SU-DHL-6 (cell line): ENCODE data around the gene AGAP1.

Source experiments
- H2AFZ ChIP-seq: fragments of 200-600 bp; sonication (generic); 2 replicates; pipeline ENCODE4 v1.6.1; 2014; ENCODE audit warnings: low read depth, mild to moderate bottlenecking, moderate library complexity, mixed read lengths, antibody characterized with exemption, low read length; ENCODE audit not compliant: severe bottlenecking
- H3F3A ChIP-seq: fragments of 200-600 bp; shearing (Covaris generic); 2 replicates; pipeline ENCODE4 v1.6.0; 2016; ENCODE audit warnings: antibody characterized with exemption, mild to moderate bottlenecking; ENCODE audit not compliant: insufficient read depth
- H3K27ac ChIP-seq: fragments of 200-600 bp; sonication (generic); 2 replicates; pipeline ENCODE4 v1.5.1; 2016; ENCODE audit warnings: low read depth, mild to moderate bottlenecking, low read length, moderate library complexity, mixed read lengths
- H3K27me3 ChIP-seq: fragments of 200-600 bp; sonication (generic), shearing (Covaris generic); 2 replicates; pipeline ENCODE4 v1.6.0; 2014; ENCODE audit warnings: mild to moderate bottlenecking, low read length
- H3K36me3 ChIP-seq: fragments of 200-600 bp; sonication (generic); 2 replicates; pipeline ENCODE4 v1.6.1; 2014; ENCODE audit warnings: mild to moderate bottlenecking, low read length, mixed read lengths
- H3K4me2 ChIP-seq: fragments of 300-600, 200-600 bp; shearing (Covaris generic), sonication (generic); 2 replicates; pipeline ENCODE4 v1.6.0; 2014; ENCODE audit warnings: low read length, low read depth, mild to moderate bottlenecking; ENCODE audit not compliant: poor library complexity, severe bottlenecking
- H3K4me3 ChIP-seq: fragments of 200-600 bp; sonication (generic); 2 replicates; pipeline ENCODE4 v1.5.1; 2014; ENCODE audit warnings: antibody characterized with exemption, low read length, mild to moderate bottlenecking, mixed read lengths; ENCODE audit not compliant: insufficient read depth, poor library complexity, severe bottlenecking
- H3K79me2 ChIP-seq: fragments of 200-600 bp; sonication (generic); 2 replicates; pipeline ENCODE4 v1.6.1; 2014; ENCODE audit warnings: mild to moderate bottlenecking, low read length, moderate library complexity; ENCODE audit not compliant: insufficient read depth
- H3K9ac ChIP-seq: fragments of 200-600 bp; sonication (generic); 2 replicates; pipeline ENCODE4 v1.7.0; 2014; ENCODE audit warnings: mild to moderate bottlenecking, low read length
- H3K9me2 ChIP-seq: fragments of 200-600 bp; sonication (generic); replicated peaks from 2 replicates; pipeline ENCODE4 v1.6.1; 2014; ENCODE audit warnings: low read length; ENCODE audit not compliant: insufficient read depth
- H3K9me3 ChIP-seq: fragments of 200-600 bp; sonication (generic); 2 replicates; pipeline ENCODE4 v1.6.1; 2014; ENCODE audit warnings: low read length, mixed read lengths; ENCODE audit not compliant: insufficient read depth
- H4K20me1 ChIP-seq: fragments of 200-600 bp; sonication (generic); 2 replicates; pipeline ENCODE4 v1.6.1; 2014; ENCODE audit warnings: low read depth, mild to moderate bottlenecking, antibody characterized with exemption, low read length, moderate library complexity, mixed read lengths
- EZH2phosphoT487 ChIP-seq: fragments of 200-600 bp; sonication (generic), shearing (Covaris generic); conservative IDR thresholded peaks from 2 replicates; pipeline ENCODE4 v1.6.1; 2018; ENCODE audit warnings: mild to moderate bottlenecking, antibody characterized with exemption, low read length, moderate library complexity, mixed read lengths
- TF ChIP-seq, protein P1 (sequence below): fragments of 200-600 bp; sonication (generic); IDR thresholded peaks from one replicate; pipeline ENCODE4 v1.5.1; 2017; ENCODE audit warnings: antibody characterized with exemption, mild to moderate bottlenecking, low read length, moderate library complexity; ENCODE audit not compliant: insufficient read depth, poor library complexity, severe bottlenecking

The AGAP1 gene

GRCh38 chr2:236172255-236173035 lies 678.6 kb downstream of the AGAP1 start:
- no peaks in the 10 kb centered on the region for H3K27me3 ChIP-seq

GRCh38 chr2:236173036-236173728 lies 679.3 kb downstream of the AGAP1 start:
- Histone ChIP-seq H3K9ac (no peak overlapping the region), H3F3A (no peaks in the 10 kb centered on the region), H3K9me2 (no peaks in the 10 kb centered on the region), H3K36me3 (no peaks in the 10 kb centered on the region), H3K4me2 (no peak overlapping the region), H3K4me3 (no peak overlapping the region), H3K27ac (no peak overlapping the region), H4K20me1 (no peaks in the 10 kb centered on the region), H2AFZ (no peak overlapping the region), H3K9me3 (no peaks in the 10 kb centered on the region), H3K27me3 (no peaks in the 10 kb centered on the region), H3K79me2 (no peaks in the 10 kb centered on the region)
- no peak for TF ChIP-seq EZH2phosphoT487
- TF ChIP-seq, protein P1, sequence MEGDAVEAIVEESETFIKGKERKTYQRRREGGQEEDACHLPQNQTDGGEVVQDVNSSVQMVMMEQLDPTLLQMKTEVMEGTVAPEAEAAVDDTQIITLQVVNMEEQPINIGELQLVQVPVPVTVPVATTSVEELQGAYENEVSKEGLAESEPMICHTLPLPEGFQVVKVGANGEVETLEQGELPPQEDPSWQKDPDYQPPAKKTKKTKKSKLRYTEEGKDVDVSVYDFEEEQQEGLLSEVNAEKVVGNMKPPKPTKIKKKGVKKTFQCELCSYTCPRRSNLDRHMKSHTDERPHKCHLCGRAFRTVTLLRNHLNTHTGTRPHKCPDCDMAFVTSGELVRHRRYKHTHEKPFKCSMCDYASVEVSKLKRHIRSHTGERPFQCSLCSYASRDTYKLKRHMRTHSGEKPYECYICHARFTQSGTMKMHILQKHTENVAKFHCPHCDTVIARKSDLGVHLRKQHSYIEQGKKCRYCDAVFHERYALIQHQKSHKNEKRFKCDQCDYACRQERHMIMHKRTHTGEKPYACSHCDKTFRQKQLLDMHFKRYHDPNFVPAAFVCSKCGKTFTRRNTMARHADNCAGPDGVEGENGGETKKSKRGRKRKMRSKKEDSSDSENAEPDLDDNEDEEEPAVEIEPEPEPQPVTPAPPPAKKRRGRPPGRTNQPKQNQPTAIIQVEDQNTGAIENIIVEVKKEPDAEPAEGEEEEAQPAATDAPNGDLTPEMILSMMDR, result no peak

More at GRCh38 chr2:236172255-236173035, 678.6 kb downstream of the AGAP1 start:
- no peak overlapping the region for H3K4me2 ChIP-seq
- no peak overlapping the region for H3K9ac ChIP-seq
- no peaks in the 10 kb centered on the region for H3K79me2 ChIP-seq
- H3F3A ChIP-seq, result no peaks in the 10 kb centered on the region
- no peaks in the 10 kb centered on the region for H3K9me3 ChIP-seq
- H3K4me3 ChIP-seq, result no peak overlapping the region
- no peaks in the 10 kb centered on the region for H3K9me2 ChIP-seq
- H4K20me1 ChIP-seq, result no peaks in the 10 kb centered on the region
- no peak for TF ChIP-seq EZH2phosphoT487
- no peaks in the 10 kb centered on the region for H3K36me3 ChIP-seq
- no peak overlapping the region for H2AFZ ChIP-seq
- no peak overlapping the region for H3K27ac ChIP-seq

- no peak overlapping the region for H3K27ac ChIP-seq
- no peak overlapping the region for H3K4me3 ChIP-seq
- no peaks in the 10 kb centered on the region for H3K27me3 ChIP-seq
- H3K9me2 ChIP-seq, result no peaks in the 10 kb centered on the region
- H4K20me1 ChIP-seq, result no peaks in the 10 kb centered on the region
- no peak overlapping the region for H3K4me2 ChIP-seq
- TF ChIP-seq EZH2phosphoT487, result no peak
- H3K9me3 ChIP-seq, result no peaks in the 10 kb centered on the region
- H3F3A ChIP-seq, result no peaks in the 10 kb centered on the region
- H3K79me2 ChIP-seq, result no peaks in the 10 kb centered on the region
- no peak overlapping the region for H2AFZ ChIP-seq
- no peaks in the 10 kb centered on the region for H3K36me3 ChIP-seq
- H3K9ac ChIP-seq, result no peak overlapping the region
Measured at GRCh38 chr2:236173729-236174607, 680.1 kb downstream of the AGAP1 start.

DNA sequence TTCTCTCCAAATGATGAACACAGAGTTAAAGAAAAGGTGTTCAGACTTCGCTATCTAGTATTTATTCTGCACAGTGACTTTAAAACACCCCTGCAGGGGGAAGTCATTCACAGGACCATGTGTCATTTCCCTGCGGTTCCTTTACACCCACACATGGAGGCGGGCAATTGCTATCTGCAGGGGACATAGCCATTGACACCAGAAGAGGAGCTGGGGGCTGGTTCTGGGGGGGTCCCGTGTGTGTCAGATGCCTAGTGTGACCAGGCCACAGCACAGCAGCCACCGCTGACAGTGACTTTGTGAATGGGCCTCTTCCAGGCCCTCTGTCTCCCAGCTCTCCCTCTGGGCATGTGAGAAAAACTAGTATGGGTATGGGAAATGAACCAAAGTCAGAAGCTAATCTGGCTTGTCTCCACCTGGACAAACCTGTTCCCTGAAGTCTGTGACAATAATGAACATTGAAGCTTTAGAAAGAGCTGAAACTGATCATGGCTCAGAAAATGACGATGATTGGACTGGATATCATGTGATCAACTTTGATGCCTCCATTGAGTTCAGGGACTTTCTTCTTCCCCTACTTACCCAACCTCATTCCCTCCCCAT lies 681.8 kb downstream of the AGAP1 start:
- Histone ChIP-seq H3K4me2 (no peak overlapping the region), H3K36me3 (no peaks in the 10 kb centered on the region), H3F3A (no peaks in the 10 kb centered on the region), H3K4me3 (no peak overlapping the region), H4K20me1 (no peaks in the 10 kb centered on the region), H2AFZ (no peak overlapping the region), H3K9me2 (no peaks in the 10 kb centered on the region), H3K27me3 (no peaks in the 10 kb centered on the region), H3K9me3 (no peaks in the 10 kb centered on the region), H3K9ac (no peak overlapping the region), H3K27ac (no peak overlapping the region), H3K79me2 (no peaks in the 10 kb centered on the region)
- TF ChIP-seq, protein P1, result no peak
- no peak for TF ChIP-seq EZH2phosphoT487
